Activated T-cell treated with anti-CD3 and anti-CD28 coated beads, Interleukin-2, amount 50 U/mL, for 48 hours (primary cell): ENCODE data around the gene MCF2L.
A peak's percentile ranks its signal among the peaks of the same experiment; 100 is the strongest.

ENCODE experiments used
- DNase-seq, 2 experiments: peaks; one replicate each; pipeline ENCODE4 v3.0.0-alpha.2; 2020

The MCF2L gene

DNA sequence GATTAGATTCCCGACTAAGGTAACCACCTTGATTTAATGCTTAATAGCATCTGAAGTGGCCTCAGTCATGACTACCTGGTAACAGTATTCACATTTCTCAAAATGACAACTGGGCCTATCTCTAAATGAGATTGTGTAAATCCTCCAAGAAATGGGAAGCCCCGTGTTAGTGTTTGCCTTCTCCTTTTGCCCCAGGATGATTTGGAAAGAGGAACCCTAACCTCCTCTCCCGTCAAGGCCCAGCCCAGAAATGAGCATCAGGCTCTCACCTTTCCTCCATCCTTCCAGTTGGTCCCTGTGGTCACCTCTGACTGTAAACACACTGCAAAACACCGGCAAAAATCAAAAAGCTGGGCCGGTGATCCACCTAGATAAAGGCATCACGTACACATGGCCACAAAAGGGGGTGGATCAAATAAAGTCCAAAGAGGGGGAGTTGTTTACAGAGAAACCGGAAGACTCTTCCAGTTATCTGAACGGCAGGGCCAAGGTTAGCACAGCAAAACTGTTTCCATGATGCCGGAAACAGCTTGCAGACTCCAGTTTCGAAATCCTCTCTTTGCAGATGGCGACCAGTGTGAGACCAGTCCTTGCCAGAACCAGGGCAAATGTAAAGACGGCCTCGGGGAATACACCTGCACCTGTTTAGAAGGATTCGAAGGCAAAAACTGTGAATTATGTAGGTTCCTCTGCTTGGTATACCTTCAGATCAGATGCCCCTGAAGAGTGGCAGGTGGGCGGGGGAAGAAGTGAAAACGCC is 170.0 kb downstream of the MCF2L start:
- DNase-seq = no peak

DNA sequence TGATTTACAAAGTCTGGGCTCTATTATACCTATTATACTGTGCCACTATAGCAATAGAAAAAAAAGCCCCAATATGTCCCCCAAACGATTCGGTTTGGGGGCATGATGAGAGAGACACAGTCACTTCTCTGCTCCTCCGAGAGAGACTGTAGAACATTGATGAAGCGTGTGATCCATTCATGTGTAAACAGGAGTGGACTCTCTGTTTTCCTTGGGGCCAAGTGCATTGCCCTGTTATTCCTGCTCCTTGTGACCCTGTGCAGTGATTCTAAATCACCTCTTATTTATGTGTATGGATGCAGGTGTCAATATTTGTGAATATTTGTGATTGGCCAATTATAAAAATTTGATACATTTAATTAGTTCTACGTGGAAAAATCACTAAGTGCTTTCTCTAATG is 170.6 kb downstream of the MCF2L start:
- no peak for DNase-seq

DNA sequence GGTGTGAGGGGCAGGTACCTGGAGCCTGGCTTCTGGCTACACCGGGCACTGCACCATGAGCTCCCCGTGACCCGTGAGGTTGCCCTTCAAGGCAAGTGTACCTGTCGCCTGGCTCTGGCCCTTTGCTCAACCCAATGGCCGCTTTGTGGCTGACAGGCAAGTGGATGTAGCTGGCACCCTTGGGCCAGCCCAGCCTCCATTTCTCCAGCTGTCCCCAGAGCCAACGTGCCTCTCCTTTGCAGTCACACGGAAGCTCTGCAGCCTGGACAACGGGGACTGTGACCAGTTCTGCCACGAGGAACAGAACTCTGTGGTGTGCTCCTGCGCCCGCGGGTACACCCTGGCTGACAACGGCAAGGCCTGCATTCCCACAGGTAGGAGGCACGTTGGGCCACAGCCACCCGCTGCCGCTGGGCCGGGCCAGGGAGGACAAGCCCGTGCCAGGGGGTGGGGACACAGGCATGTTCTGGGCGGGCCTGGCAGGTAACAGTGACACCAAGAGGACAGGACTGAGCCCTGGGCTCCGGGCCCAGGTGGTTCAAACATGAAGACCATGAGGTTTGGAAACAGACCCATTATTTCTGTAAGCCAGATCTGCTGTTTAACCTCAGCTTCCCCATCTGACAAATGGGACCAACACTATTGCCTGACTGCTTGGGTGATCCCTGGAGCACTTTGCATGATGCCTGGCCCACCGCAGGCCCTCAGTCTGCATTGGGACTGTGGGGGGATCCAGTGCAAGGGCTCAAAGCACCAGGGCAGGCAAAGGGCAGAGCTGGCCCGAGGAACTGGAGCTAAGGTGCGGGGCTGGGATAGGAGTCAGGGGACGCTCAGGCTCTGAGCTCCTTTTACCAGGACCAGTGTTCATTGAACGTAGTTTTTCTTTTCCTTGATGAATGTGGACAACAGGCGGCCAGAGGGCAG is 171.9 kb downstream of the MCF2L start:
- DNase-seq = no peak

DNA sequence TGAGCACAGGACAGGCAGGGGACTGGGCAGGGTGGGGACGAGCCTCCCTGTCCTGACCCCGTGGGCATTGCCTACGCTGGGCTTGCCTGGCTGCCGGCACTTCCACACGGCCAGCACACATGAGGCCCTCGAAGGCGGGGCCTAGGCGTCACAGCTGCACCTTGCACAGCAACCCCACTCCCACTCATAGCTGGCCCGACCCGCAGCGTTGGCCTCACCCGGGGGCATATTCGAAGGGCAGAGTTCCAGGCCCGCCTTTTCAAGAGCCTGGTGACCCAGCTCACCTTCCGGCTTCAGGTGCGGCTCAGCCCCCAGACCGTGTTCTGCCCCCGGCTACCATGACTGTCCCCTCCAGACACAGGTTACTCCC is 172.6 kb downstream of the MCF2L start:
- no peak for DNase-seq

DNA sequence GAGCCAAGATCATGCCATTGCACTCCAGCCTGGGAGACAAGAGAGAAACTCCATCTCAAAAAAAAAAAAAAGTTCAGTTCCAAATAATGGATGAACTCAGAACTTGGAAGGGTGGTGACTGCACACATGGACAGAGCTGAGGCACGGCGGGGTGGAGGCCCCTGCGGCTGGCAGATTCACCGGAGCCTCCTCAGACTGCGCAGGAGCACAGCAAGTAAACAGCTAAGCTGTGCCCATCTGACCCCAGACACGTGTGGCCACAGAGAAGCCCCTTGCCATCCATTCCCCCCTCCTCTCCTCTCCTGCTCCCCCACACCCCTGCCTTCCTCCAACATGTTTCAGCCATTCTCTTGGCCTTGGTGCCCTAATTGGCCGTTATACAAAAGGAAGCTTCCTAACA is 173.9 kb downstream of the MCF2L start:
- no peak for DNase-seq

DNA sequence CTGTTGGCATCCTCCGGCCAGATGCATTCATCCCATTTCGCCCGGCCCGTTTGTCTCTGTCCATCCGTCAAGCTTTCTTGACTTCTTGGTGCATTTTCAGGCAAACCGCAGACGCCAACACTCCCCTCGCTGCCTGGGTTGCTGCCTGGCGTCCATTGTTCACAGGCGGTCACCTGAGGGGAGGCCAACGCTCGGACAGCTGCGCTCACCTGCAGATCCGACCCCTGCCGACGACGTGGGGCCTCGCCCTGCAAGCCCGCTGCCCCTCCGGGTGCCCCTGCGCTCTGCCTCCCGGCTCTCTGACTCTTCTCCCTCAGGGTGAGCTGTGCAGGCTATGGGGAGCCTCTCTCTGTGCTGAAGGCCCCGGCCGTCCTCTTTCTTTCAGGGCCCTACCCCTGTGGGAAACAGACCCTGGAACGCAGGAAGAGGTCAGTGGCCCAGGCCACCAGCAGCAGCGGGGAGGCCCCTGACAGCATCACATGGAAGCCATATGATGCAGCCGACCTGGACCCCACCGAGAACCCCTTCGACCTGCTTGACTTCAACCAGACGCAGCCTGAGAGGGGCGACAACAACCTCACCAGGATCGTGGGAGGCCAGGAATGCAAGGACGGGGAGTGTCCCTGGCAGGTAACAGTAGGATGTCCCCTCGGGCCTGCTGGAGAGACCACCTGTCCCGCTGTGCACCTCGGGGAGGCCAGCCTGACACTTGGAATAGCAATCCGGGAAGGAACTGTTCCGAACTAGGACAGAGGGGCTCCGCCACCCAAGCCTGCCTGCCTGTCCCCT is 174.6 kb downstream of the MCF2L start:
- DNase-seq = no peak

DNA sequence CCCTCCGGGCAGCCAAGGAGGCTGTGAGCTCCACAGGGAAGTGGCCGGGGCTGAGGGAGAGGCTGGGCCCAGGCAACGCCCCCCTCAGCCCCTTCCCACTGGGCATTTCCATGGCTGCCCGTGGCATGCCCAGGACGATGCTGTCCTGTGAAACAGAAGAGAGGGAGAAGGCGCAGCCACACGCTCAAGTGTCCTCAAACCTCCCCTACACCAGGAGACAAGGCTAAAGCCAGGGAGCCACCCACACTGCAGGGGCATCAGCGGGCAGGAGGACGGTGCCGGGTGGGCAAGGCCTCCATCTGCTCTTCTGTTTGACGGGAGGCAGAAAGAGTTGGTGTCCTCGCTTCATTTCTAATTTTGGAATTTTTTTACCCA is 175.2 kb downstream of the MCF2L start:
- no peak for DNase-seq

DNA sequence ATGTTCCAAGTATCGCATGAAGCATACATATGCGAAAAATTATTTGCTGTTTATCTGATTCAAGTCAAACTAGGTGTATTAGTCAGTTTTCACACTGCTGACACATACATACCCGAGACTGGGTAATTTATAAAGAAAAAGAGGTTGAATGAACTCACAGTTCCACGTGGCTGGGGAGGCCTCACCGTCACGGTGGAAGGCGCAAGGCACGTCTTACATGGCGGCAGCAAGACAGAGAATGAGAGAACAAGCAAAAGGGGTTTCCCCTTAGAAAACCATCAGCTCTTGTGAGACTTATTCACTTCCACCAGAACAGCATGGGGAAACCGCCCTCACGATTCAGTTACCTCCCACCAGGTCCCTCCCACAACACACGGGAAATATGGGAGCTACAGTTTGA is 176.5 kb downstream of the MCF2L start:
- peak; percentile 71 to 73 for DNase-seq

DNA sequence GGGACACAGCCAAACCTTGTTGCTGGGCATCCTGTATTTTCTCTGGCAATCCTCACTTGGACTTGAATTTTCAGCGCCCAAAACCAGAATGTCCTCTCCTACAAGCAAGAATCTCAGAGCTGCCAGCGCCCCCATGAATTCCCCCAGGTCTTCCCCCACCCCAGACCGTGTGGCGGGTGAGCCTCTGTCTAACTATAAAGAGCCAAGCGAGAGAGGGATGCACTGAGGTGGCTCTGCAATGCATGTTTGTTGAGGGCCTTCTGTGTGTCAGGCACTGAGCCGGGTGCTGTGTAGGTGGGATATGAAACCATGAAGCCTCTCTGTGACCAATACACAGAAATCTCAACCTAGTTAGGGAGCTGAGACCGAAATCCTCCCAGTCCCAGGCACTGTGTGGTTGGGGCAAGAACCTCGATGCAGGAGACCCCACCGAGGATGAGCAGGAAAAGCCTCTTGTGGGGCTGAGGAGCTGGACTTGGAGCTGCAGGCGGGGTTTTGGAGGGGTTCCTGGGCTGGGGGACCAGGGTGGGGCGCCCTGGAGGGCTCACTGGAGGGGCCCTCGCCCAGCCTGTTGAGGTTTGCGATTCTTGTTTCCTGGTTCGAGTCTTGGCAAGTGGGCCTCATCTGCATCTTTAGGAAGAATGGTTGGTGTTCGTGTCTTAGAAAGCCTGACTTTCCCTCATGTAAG is 177.0 kb downstream of the MCF2L start:
- DNase-seq = peak; percentile 29 to 36

DNA sequence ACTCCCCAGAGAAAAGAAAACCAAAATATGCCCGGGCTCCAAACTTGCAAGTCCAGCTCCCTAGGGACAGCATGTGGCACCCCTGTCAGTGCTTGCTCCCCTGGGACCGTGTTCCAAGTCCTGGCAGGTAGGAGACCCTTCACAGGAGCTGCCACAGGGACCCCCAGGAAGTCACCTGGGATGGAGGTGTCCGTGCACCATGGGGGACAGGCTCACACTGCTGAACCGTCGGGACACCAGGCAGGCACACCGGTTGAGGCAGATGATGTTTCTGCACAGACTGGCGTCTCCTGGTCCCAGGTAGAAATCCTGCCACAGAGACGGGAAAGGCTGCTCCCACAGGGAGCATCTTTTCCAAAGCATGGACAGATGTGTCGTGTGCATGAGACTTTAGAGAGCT is 177.7 kb downstream of the MCF2L start:
- DNase-seq = no peak

DNA sequence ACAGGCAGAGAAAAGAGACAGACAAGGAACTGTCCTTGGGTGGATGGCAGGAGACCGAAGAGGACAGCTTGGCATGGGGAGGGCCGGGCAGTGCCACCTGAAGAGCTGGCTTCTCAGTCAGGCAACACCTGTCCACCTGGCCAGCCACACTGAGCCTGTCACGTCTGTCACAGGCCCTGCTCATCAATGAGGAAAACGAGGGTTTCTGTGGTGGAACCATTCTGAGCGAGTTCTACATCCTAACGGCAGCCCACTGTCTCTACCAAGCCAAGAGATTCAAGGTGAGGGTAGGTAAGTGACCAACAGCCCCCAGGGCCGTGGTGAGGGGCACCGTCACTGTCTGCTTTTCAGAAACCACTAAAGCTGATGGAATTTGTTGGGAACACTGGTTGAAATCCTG is 178.2 kb downstream of the MCF2L start:
- DNase-seq = no peak

DNA sequence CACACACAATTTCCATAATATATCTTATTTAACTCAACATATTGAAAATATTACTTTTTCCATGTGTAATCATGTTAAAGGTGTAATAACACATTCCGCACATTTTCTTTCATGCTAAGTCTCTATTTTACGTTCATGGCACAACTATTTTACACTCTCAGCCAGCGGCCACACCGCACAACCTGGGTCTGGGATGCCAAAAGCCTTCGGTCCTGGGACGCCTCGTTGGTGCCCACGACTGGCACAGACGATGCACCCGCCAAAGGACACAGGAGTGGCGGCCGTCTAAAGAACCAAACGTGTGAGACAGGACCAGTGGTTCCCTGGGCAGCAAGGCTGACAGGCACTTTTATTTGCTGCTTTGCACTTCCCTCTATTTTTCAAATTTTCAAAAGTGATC is 179.4 kb downstream of the MCF2L start:
- DNase-seq = no peak

DNA sequence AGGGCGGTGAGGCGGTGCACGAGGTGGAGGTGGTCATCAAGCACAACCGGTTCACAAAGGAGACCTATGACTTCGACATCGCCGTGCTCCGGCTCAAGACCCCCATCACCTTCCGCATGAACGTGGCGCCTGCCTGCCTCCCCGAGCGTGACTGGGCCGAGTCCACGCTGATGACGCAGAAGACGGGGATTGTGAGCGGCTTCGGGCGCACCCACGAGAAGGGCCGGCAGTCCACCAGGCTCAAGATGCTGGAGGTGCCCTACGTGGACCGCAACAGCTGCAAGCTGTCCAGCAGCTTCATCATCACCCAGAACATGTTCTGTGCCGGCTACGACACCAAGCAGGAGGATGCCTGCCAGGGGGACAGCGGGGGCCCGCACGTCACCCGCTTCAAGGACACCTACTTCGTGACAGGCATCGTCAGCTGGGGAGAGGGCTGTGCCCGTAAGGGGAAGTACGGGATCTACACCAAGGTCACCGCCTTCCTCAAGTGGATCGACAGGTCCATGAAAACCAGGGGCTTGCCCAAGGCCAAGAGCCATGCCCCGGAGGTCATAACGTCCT is 180.0 kb downstream of the MCF2L start:
- no peak for DNase-seq
